Stimulated activated CD4-positive, alpha-beta T cell treated with anti-CD3 and anti-CD28 coated beads, Interleukin-1b, Interleukin-23, amount 100 ng/mL, for 4 hours (primary cell): Measurements from ENCODE around the gene IFITM5.

Source experiments
- DNase-seq, 2 donors: peaks; one replicate each; pipeline ENCODE4 v3.0.0-alpha.2; 2020; ENCODE audit warnings: low read depth in 2 of 2

The IFITM5 gene

GRCh38 chr11:267491-267994, 31.8 kb downstream of the IFITM5 start:
- no peak for DNase-seq

- no peak for DNase-seq
These were observed 32.5 kb downstream of the IFITM5 start for GRCh38 chr11:266676-267439.

- no peak for DNase-seq
These were observed 37.7 kb downstream of the IFITM5 start for GRCh38 chr11:261624-262023.

GRCh38 chr11:259413-259812, 39.9 kb downstream of the IFITM5 start:
- DNase-seq: no peak

DNA sequence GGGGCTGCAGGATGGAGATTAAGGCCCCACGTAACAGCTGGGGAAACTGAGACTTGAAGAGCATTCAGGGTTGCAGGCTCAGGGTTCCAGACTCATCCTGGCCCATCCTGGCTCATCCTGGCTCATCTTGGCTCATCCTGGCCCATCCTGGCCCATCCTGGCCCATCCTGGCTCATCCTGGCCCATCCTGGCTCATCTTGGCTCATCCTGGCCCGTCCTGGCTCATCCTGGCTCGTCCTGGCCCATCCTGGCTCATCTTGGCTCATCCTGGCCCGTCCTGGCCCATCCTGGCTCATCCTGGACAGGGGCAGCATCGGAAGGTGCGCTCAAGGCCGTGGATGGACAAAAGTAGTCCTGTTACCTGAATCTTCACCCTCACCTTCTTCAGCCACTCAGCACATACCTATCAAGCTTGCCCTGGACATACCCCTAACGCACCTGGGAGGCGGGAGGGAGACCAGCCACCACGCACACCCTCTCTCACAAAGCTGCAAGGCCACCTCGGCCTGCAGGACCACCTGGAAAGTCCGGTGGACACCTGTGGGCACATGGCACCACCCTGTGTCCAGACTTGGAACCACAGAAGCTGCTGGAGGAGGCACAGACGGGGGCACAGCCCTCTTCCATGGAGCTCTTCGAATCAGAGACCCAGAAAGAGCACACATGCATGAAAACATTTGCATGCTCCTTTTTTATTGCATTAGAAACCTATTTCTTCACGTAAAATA, 41.4 kb downstream of the IFITM5 start:
- DNase-seq: no peak

DNA sequence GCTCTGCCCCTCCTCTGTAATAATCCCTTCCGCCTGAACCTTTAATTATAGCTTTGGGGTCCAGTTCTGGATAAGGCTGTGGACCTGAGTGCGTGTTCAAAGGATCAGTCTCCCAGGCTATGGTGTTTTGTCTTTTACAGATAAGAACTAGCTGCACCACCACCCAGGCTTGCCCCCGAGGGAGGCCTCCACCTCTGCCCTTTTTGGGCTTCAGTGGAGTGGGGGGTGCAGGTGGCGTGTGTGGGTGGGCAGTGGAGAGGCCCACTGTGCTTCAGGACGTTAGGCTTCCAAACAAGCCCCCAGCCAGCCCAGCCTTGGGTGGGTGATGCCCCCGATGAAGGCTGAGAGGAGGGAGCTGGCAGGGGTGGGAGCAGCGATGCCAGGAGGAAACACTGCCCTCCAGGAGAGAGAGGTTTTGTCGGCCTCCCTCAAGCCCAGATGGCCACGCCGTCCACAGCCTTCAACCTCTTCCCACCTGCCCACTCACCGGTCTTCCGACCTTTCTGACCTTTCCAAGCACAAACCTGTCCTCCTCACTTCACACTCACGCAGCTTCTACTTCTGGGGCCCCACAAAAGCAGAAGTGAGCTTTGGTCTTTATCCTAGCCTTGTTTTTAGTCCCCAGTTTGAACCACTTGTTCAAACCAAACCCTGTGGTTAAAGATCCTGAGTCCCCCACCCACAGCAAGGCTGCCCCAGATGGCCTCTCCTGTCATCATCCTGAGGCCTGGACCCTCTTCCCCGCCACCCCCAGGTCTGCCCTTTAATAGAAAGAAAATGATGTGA, 42.2 kb downstream of the IFITM5 start:
- DNase-seq: no peak

DNA sequence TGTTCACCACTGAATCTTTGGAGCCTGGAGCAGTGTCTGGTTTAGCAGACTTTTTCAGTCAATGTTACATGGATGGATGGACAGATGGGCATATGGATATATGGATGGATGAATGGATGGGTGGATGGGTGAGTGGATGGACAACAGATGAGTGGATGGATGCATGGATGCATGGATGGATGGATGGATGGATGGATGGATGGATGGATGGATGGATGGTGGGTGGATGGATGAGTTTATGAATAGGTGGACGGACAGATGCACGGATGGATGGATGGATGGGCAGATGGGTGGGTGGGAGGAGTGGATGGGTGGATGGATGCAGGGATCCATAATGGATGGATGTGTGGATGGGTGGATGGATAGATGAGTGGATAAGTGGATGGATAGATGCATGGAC, 43.5 kb downstream of the IFITM5 start:
- DNase-seq: no peak

- DNase-seq: no peak
These were observed 44.1 kb downstream of the IFITM5 start for GRCh38 chr11:255176-255575.

DNA sequence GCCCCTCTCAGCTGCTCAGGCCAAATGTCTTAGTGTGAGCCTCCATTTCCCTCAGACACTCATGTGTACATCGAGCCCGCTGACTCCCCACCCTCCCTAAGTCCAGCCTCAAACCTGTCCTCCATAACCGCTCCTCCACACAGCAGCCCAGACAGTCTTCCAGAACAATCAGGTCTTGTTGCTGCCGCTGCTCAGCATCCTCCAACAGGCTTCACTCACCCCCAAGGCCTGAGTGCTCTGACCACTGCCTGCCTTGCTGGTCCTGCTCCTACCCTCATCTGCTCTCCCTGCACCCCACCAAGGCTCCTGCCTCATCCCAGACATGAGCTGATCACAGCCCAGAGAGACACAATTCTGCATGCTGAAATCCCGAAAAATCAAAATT, 45.4 kb downstream of the IFITM5 start:
- no peak for DNase-seq

GRCh38 chr11:253160-253885, 46.0 kb downstream of the IFITM5 start:
- no peak for DNase-seq

DNA sequence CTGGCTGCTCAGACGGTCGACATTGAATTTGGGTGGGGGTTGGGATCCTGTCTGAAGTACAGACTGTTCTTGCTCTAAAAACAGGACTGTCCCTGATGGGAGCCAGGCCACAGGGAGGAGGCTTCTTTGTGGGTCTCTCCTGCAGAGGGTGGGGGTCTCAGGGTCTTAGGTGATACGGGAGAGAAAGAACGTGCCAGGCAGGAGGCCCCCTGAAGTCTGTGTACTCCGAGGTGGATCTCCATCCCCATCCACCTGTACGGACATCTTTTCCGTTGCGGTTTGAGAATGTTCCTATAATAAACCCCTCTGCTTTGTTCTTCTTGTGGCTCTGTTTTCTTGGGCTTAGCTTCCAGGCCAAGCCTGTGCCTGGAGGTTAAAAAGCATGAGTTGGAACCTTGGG, 46.7 kb downstream of the IFITM5 start:
- DNase-seq: no peak

GRCh38 chr11:251550-251949, 47.8 kb downstream of the IFITM5 start:
- DNase-seq: no peak

DNA sequence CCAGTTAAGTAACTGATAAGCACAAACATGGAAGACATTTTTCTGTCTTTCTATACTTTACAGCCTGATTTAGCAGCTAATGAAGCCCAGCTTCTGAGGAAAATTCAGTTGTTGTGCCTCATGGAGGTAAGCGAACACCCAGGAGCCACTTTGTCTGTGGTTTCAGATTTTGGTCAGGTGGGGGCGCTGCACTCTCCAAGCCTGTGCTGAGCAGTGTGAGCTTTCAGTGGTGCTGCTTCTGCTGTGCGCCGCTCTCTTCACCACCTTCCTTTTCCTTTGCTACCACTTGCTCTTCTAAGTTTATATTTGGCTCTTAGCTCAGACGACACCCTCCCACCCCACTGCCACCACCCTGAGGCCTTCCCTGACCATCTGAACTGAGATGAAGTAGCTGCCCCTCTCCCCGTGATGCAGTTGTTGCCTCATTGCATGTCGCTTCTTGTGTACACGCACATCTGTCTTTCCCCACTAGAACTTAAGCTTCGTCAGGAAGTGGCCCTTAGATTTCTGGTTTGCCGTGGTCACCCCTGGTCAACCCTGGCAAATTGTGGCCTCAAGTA, 48.5 kb downstream of the IFITM5 start:
- peak; percentile 56 to 73 for DNase-seq

DNA sequence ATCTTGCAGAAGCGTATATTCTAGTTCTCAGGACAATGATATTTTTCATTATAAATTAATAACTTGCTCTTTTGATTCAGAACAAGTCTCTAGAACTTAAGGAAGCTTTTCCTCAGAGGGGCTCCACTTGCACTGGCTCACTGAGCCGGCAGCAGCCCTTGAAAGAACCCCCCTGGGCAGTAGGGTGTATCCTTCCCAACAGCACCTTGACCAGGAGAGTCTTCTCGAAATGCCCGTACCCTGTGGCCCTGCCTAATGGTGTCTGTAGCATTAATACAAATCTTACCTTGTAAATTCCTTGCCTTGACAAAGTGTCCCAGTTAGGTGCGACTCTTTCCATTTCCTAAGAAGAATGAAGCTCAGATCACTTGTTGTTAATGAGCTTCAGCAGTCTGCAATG, 49.1 kb downstream of the IFITM5 start:
- DNase-seq: no peak

- DNase-seq: no peak
These were observed 50.3 kb downstream of the IFITM5 start for GRCh38 chr11:249062-249461.
